GM18526 (cell line): Measurements from ENCODE around the gene CCND1.

Experiments
- POLR2A ChIP-seq: IDR thresholded peaks from 3 replicates; pipeline ENCODE4 v1.6.1; 2011; ENCODE audit not compliant: insufficient read length; ENCODE audit errors: extremely low read depth

Gene CCND1

DNA sequence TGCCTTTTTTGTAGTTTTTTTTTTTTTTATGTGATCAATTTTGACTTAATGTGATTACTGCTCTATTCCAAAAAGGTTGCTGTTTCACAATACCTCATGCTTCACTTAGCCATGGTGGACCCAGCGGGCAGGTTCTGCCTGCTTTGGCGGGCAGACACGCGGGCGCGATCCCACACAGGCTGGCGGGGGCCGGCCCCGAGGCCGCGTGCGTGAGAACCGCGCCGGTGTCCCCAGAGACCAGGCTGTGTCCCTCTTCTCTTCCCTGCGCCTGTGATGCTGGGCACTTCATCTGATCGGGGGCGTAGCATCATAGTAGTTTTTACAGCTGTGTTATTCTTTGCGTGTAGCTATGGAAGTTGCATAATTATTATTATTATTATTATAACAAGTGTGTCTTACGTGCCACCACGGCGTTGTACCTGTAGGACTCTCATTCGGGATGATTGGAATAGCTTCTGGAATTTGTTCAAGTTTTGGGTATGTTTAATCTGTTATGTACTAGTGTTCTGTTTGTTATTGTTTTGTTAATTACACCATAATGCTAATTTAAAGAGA is 12.5 kb downstream of the CCND1 start:
- no peak for TF ChIP-seq POLR2A

DNA sequence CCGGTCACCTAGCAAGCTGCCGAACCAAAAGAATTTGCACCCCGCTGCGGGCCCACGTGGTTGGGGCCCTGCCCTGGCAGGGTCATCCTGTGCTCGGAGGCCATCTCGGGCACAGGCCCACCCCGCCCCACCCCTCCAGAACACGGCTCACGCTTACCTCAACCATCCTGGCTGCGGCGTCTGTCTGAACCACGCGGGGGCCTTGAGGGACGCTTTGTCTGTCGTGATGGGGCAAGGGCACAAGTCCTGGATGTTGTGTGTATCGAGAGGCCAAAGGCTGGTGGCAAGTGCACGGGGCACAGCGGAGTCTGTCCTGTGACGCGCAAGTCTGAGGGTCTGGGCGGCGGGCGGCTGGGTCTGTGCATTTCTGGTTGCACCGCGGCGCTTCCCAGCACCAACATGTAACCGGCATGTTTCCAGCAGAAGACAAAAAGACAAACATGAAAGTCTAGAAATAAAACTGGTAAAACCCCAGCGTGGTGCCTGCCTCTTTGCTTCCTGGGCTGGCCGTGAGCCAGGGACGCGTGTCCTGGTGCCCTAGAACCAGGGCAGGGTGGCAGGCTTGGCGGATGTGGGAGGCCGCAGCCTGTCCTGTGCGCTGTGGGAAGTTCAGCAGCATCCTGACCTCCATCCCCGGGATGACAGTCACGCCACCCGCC is 13.2 kb downstream of the CCND1 start:
- TF ChIP-seq POLR2A: no peak

DNA sequence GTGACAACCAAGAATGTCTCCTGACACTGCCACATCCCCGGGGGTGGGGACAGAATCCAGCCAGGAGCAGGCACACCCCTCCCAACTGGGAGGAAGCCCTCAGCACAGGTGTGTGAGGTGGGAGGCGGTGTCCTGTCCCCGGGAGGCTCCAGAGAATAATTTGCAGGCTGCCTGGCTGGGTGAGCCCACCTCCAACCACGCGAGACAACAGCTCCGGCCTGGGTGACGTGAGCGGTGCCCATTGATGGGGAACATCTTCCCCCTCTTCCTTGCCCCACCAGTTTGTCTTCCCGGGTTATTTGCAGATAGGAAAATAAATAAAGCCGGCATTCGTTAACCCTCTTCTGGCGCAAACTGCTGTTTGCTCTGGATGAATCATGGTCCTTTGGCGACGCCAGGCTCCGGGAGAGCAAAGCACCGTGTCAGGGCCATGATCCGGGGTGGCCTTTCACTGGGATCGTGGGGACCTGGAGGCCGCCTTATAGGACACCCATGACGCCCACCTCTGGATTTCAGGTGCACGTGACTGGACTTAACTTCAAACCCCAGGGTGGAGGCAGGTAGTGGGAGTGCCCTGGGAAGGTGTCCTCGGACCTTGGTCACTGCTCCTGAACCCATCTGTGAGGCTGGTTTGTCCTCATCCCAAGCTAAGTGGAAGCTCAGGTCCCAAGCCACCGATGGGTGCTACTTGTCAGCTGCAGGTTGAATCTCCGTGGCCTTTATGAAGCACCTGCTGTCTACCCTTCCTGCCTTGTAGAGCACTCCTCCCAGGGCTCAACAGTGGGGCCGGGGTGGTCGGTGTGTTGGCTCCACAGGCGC is 13.9 kb downstream of the CCND1 start:
- TF ChIP-seq POLR2A: no peak

DNA sequence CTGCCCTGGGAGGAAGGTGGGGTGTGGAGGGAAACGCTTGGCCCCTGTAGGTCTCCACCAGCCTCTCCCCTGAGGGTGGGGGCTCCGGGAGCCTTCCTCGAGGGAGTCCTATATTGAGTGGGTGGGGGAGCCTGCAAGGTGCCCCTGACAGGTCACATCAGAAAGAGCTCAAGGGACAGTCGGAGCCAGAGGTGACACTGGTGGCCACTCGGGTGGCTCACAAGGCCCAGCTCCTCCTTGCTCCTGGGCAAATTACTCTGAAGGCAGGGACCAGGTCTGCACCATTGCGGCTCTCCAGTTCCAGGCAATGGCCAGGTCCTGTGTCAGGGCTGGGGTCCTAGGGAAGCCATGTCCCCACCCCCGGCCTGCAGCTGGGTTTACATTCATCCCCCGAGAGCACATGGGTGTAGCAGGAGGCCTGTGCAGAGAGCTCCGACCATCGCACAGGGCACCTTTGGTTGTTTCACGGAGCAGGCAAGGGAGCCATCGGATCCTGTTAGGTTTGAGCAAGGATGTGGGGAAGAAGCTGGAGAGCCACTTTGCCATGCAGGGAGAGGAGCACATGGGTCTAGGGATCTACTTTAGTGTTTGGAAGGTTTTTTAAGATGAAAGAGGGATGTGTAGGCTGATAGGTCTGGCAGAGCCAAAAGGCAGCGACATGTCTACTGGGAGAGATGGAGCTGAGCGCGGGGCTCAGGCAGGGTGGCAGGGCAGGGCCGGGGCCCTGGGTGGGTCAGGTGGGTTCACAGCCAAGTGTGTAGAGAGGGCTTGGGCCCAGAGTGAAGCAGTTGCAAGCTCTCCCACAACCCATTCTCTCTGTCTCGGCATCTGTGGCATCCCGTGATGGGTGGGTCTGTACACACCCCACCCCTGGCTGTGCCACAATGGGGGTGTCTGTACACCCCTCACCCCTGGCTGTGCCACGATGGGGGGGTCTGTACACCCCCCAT is 14.8 kb downstream of the CCND1 start:
- TF ChIP-seq POLR2A: no peak

DNA sequence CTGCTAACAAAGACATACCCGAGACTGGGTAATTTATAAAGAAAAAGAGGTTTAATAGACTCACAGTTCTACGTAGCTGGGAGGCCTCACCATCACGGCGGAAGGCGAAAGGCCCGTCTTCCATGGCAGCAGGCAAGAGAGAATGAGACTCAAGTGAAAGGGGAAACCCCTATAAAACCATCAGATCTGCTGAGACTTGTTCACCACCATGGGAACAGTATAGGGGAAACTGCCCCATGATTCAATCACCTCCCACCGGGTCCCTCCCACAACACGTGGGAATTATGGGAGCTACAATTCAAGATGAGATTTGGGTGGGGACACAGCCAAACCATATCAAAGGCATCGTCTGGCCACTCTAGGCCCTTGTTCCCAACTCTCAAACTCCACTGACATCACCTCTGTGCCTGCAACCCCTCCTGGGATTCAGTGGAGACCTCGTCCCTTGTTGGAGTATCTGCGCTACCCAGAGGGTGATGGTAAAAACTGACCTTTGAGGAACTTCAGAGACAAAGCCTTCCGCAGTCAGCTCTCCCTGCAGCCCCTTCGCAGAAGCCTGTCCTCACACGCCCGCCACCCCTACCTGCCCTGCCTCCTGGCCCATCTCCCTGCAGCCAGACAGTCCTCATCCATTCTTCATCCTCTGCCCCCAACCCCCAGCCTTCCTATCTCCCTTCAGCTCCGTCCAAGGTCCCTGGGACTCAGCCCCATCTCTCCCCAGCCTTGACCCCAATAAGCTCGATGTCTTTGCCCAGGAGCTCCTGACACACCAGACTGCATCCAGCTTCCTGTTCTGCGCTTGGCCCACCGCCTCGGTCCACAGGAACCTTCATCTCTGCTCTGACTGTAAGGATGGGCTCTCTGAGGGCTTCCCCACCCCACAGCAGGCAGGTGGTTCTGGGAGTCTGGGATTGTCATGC is 15.8 kb downstream of the CCND1 start:
- no peak for TF ChIP-seq POLR2A

DNA sequence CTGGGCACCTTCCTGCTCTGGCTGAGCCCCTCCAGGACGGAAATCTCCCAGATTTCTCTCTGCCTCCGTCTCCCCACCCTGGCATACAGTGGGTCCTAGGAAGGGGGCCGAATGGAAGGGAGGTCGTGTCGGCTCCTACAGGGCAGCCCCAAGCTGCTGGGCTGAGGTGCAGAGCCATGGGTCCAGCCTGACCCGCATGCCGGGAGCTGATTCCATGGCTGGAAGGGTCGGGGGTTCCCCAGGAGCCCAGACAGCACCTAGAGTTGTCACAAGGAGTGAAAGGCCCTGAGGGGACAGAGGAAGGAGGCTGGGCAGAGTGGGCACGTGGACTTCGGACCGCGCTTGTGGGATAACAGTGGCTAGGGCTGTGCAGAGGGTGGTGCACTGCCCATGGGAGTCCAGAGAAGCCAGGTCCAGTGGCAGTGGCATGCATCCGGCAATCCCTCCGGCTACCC is 16.5 kb downstream of the CCND1 start:
- TF ChIP-seq POLR2A: no peak

DNA sequence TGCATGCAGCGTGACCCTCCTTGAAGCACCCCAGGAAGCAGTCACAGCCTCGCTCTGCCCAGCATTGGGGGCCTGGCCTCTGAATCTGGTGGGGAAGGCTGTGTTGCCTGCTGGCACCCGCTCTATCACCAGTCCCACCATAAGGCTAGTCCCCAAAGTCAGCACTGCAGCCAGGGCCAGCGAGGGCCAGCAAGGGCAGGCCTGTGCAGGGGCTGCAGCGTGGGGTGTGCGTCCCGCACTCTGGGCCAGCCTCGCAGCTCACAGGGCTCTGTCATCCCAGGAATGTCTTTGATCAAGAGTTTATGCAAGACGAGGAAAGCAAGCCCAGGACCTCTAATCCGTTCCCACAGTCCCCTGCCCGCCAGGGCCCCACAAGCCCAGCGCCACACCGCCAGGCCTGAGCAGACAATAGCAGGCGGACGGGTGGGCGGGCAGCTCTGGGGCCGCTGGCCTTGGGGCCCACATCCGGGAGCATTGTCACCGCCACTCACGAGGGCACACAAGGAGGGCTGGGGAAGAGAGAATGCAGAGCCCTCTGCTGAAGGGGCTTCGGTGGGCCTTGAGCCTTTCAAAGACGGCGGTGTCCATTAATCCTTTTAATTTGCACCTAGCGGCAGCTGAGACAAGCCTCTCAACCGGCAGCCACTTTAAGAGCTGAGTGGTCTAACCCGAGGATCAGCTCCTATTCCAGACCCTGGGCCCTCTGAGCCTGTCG is 17.1 kb downstream of the CCND1 start:
- TF ChIP-seq POLR2A: no peak

DNA sequence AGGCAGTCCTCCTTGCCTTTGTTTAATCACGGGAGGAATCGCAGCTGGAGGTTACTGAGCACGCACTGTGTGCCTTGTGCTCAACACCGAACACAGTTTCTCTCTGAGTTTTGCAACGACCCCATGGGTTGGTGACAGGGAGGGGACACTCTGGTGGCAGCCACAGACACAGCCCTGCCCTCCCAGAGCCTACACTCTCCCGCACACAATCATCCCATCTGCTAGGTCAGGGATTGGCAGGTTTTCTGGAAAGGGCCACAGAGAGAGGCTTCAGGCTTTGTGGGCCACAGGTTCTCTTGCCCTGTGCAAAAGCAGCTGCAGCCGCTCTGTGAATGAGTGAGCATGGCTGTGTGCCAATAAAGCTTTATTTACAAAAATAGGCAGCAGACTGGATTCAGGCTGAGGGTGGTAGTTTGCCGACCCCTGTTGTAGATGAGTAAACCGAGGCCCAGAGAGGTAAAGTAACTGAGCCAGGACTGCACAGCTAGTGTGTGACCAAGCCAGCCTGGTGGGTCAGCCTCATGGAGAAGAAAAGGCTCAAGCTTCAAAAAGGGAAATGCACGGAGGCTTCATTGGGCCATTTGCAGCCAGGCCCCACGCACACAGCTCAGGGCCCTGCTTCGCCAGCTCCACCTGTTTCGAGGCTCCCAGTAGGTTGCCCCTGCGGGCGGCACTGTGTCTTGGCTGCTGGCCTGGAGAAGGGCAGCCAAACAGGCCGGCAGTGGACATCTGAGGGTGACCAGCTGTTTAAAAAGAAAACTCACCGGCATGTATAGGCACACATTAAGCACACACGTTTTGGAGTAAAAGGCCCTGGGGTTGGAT is 17.9 kb downstream of the CCND1 start:
- no peak for TF ChIP-seq POLR2A

DNA sequence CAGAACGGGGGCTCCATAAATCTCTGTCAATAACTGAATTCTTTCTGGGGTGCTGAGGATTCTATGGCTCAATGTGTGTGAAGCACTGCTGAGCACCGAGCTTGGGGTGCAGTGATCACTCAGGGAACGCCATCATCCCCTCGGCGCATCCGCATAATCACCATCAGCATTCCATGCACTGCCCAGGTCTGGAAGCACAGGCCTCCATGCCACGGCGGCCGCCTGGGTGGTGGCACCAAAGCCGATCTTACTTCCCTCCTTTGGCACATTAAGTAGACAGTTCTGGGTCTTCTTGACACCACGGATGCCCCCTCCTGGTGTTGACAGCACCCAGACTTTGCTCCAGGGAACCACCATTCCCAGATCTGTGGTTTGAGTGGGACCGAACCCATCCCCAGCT is 18.6 kb downstream of the CCND1 start:
- no peak for TF ChIP-seq POLR2A

DNA sequence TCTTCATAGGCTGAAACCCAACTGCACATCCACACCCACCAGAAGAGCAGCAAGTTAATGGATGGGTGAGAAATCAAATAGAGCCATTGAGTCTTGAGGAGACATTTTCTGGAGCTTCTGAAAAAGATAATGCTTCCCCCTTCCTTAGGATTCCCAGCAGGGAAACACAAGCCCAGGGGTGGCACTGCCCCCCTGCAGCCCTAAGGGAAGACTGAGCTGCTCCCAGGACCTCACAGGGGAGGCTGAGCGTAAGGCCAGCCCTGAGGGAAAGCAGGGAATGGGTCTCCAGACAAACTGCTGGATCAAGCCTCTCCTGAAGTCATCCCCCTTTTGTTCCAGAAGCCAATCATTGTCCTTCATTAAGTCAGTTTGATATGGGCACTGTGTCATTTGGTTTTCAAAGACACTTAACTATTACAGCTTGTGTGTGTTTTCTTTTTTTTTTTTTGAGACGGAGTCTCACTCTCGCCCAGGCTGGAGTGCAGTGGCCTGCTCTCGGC is 19.1 kb downstream of the CCND1 start:
- TF ChIP-seq POLR2A: no peak

DNA sequence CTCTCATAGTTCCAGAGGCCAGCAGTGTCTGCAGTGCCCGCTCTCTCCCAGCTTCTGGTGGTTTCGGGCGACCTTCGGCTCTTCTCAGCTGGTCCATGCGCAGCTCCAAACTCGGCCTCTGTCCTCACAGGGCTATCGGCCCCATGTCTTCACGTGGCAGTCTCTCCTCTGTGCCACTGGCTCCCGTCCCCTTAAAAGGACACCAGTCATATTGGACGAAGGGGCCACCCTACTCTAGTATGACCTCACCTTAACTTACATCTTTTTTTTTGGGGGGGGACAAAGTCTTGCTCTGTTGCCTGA is 20.4 kb downstream of the CCND1 start:
- TF ChIP-seq POLR2A: no peak

DNA sequence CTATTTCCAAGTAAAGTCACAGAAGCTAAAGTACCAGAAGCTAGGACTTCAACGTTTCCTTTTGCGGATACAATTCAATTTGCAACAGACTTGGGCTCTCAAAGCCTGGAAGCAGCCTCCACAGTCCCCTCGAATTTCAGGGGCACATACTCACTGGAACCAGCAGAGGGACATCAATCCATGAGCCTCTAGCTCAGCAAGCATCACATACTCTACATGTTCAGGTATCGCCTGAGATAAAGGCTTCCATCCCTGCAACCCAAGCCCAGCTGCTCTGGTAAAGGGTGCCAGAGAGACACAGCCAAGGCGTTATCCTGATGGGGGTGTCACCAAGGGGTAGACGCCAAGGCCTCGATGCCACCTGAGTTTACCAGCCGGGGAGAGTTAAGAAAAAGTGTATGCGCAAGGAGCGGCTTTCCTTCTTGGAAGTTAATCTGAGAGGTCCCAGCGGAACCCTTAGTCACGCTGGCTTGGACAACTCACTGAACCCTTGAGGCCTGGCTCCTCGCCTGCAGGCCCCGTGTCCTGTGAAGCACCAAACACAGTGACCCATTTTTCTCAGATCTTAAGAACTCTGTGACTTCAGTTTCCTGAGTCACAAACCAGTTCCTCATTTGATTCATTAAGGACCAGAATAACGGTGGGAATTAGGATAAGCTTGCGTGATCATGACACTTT is 21.2 kb downstream of the CCND1 start:
- no peak for TF ChIP-seq POLR2A
